GM18508 (cell line): ENCODE data around the gene MEIOB.
"Not testable (repeated sequence)": the region's sequence is repeated elsewhere in the genome, so short reads cannot be mapped to it uniquely, and the experiment has no call there.

Experiments used
- ATAC-seq: cut with Tn5 transposase; IDR thresholded peaks from one replicate; pipeline ENCODE4 v1.9.1; 2021; ENCODE audit warnings: moderate number of reproducible peaks; ENCODE audit not compliant: insufficient read depth, unreplicated experiment

Gene MEIOB

GRCh38 chr16:1908184-1908583 is 36.2 kb upstream of the MEIOB start:
- no peak for ATAC-seq

- no peak for ATAC-seq
Measured at GRCh38 chr16:1907226-1907860, 35.4 kb upstream of the MEIOB start.

- no peak for ATAC-seq
Measured at GRCh38 chr16:1906846-1907165, 34.8 kb upstream of the MEIOB start.

GRCh38 chr16:1906055-1906845 is 34.3 kb upstream of the MEIOB start:
- ATAC-seq: no peak

GRCh38 chr16:1903845-1904840 is 32.2 kb upstream of the MEIOB start:
- no peak for ATAC-seq

GRCh38 chr16:1903220-1903574 is 31.2 kb upstream of the MEIOB start:
- no peak for ATAC-seq

GRCh38 chr16:1902547-1903219 is 30.7 kb upstream of the MEIOB start:
- no peak for ATAC-seq

- ATAC-seq: no peak
Measured at GRCh38 chr16:1900452-1900774, 28.4 kb upstream of the MEIOB start.

GRCh38 chr16:1899641-1900451 is 27.9 kb upstream of the MEIOB start:
- ATAC-seq: no peak

- ATAC-seq: not testable (repeated sequence)
Measured at GRCh38 chr16:1897692-1898091, 25.7 kb upstream of the MEIOB start.

GRCh38 chr16:1895949-1896675 is 24.1 kb upstream of the MEIOB start:
- no peak for ATAC-seq

- ATAC-seq: no peak
Measured at GRCh38 chr16:1895068-1895467, 23.1 kb upstream of the MEIOB start.

- no peak for ATAC-seq
Measured at GRCh38 chr16:1890708-1891050, 18.7 kb upstream of the MEIOB start.

- no peak for ATAC-seq
Measured at GRCh38 chr16:1890024-1890707, 18.2 kb upstream of the MEIOB start.

- no peak for ATAC-seq
Measured at GRCh38 chr16:1887711-1888354, 15.9 kb upstream of the MEIOB start.

GRCh38 chr16:1884889-1885288 is 12.9 kb upstream of the MEIOB start:
- no peak for ATAC-seq

- no peak for ATAC-seq
Measured at GRCh38 chr16:1884155-1884760, 12.3 kb upstream of the MEIOB start.

GRCh38 chr16:1881172-1881571 is 9.2 kb upstream of the MEIOB start:
- ATAC-seq: not testable (repeated sequence)
